NOMO-1 (cell line): ENCODE measurements around the gene CDH23.

Experiments
- DNase-seq, 2 experiments: peaks; one replicate each; lab custom pipeline; 2025; ENCODE audit not compliant: unreplicated experiment in 2 of 2; lab: John Stamatoyannopoulos, UW

Gene CDH23

DNA sequence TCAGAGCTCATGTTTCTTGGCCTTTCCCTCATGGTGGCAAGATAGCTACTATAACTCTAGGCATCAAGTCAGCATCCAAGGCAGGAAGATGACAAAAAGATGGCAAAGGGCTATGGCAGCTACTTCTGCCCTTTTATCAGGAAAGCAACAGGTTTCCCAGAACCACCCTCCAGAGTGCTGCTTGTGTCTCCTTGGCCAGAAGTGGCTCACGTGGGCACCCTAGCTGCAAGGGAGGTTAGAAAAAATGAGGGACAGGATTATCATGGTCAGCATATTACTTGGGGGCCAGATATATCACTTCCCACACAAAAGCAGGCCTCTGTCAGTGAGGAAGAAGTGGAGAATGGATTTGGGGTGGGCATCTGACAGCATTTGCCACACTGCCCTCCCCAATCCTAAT is 347.1 kb downstream of the CDH23 start:
- DNase-seq: no peak

DNA sequence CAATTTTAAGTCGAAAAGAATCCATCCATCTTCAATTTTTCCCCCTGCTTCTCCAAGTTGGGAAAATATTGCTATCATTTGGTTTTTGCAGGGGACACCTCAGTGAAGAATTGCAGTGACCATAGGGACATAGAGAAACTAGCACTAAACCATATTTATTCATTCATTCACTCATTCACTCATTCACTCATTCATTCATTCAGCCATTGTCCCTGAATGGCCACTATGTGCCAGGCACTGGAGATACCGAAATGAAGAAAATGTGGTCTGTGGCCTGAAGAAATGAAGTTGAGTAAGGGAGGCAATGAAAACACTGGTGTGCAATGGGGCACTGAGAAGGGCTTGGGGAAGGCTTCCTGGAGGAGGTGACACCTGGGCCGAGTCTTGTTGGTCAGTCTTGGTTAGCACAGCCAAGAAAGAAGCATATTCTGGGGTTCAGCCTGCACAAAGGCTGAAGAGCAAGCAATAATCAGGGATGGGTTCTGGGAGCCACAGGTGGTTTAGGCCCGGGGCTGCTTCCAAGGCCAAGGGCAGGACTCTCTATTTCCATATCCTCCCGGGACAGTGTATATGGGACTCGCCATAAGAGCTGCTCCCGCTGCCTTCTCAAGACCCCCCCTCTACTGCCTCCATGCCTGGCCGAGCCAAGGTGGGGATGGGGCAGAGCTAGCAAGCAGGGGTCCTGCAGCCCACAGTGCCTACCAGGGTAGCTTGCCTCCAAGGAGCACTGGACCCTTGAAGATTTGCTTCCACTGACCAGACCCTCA is 348.4 kb downstream of the CDH23 start:
- DNase-seq: no peak

DNA sequence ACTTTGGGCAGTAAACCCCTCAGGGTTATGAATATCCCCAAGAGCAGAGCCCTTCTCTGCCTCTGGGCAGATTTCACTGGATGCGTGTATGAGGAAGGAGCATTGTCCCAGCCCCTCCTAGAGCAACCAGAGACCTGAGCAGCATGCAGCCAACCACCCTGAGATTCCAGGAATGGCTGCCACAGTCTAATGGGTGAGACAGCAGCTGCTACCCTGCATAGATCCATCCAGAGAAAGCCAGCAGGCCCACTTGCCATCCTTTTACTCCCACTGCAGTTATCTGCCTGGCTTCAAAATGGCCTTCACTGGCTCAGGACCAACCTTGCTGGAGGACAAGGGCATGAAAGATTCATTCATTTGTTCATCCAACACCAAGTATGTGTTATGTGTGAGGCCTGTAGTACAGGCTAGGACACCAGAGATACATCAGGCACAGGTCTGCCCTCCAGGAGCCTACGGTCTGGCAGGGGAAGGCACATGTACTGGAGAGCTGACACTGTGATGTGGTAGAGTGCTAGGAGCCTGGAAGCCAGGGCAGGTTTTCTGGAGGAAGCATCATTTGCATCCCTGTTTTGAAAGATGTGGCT is 349.0 kb downstream of the CDH23 start:
- peak in 1 of 2 experiments; percentile 12 for DNase-seq

DNA sequence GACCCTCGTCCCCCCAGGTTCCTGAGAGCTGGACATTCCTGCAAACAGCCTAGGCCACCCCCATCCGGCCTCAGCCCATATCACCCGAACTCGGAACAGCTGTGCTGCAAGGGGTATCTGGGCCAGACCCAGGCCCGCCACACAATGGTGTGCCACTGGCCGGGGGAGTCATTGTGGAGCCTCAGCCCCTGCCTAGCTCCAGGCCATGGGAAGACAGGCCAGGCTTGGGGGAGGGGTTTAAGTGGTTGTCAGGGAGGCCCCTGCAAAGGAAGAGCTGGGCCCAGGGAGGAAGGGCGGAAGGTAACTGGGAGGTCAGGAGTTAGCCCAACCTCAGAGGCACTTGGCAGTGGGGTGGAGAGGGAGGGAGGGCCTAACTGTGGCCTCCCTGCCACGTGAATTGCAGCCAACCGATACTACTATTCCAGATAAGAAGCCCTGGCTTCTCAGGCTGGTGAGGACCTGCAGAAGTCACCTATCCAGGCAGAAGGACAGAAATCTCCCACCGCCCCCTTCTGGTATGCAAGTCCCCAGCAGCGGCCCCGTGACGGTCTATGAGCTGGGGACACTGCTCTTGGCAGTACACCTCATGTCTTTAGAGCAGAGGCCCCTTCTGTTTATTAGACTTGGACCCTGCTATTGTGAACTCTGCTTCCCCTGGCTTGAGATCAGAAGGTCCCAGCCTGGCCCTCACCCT is 349.8 kb downstream of the CDH23 start:
- peak; percentile 72 to 86 for DNase-seq

GRCh38 chr10:71747039-71747531 is 350.4 kb downstream of the CDH23 start:
- no peak for DNase-seq

- DNase-seq: peak; percentile 82 to 87
Observed at GRCh38 chr10:71747551-71748523, 351.1 kb downstream of the CDH23 start.

- peak; percentile 98 to 99 for DNase-seq
Observed at GRCh38 chr10:71748671-71749191, 352.0 kb downstream of the CDH23 start.

DNA sequence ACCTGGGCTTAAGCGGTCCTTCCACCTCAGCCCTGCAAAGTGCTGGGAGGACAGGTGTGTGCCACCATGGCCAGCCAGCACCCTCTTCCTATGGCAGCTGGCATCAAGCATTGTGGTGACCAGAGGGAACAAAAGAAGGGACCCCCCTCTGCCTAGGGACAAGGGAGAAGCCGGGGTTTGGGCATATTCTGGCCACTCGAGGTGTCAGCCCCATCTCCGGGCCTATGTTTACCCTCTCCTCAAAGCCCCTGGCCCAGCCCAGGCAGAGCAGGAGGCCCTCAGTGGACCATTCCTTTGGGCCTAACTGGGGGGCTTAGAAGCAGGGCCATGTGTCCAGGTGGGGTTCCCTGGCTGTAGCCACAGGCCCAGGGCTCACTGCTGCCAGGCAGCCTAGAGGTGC is 352.7 kb downstream of the CDH23 start:
- no peak for DNase-seq

DNA sequence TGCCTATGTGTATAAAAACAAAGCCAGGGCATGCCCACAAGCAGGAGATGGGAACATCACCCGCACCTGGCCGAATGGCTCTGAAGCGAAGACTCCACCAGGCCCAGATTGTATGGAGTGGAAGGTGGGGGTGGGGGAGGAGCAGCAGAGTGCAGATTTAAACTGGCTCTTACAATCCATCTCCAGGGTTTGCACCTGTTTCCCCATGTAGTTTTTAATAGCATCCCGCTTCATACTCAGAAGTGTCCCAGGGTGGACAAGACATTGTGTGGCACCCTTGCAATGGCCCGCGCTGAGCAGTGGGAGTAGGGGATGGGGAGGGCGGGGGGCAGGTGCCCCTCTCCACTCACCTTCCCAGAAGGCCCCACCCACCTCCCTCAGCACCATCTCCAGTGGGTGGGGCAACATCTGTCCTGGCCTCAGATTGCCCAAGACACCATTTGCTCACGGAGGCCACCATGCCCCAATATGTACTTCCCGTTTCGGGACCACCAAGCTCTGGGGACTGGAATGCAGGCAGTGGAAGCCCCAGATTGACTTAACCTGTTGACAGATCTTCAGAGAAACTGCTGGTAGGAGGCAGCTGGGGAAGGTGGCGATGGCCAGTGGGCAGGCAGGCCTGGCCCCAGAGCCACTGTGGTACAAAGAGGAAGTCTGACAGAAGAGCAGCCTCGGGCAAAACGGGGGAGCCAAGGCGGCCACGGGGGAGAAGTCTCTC is 353.6 kb downstream of the CDH23 start:
- peak; percentile 80 to 93 for DNase-seq

DNA sequence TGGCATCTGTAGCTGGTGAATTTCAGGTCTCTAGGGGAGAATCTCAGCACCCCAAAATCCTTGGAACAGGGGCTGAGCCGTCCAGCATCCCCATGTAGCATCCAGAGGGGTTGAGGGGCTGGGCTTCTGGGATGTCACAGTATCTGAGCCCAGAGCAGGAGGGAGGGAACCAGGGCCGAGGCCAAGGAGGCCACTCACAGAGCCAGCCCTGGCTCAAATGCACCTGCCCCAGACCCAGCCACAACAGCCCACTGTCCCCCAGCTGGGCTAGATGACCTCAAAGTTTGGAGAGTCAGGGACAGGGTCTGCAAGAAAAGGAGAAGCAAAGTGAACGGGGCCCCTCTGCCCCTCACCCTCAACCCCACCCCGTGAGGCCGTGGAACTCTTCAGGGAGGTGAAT is 354.3 kb downstream of the CDH23 start:
- no peak for DNase-seq

DNA sequence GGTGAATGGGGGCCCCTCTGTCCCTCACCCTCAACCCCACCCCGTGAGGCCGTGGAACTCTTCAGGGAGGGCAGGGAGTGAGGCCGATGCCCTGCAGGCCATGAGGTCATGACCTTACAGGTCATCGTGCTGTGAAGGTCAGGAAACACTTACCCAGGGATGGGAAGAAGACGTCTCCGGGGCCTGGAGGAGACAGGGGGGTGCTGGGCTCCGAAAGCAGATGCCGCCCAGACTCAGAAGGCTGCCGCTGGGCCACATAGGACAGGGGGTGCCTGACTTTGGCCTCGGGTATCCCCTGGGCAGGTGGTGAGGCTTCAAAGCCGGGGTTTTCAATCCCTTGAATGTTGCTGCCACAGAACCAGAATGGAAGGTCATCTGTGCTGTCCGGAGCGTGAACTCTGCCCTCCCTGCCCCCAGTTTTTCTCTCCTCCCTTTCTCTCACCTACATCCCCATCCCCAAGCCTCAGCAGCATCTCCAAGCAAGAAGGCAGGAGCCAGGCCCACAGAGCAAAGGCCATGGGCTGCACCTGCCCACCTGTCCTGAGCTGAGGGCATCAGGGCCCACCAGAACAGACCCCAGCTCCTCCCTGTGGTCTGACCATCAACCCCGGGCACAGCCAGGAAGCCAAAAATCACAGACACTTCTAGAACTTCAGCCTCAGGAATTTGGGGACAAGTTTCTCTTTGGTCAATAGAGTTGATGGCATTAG is 354.9 kb downstream of the CDH23 start:
- no peak for DNase-seq

GRCh38 chr10:71752391-71753090 is 355.8 kb downstream of the CDH23 start:
- DNase-seq: no peak

GRCh38 chr10:71753091-71753959 is 356.6 kb downstream of the CDH23 start:
- peak; percentile 97 for DNase-seq

GRCh38 chr10:71753960-71754505 is 357.3 kb downstream of the CDH23 start:
- DNase-seq: no peak

GRCh38 chr10:71754562-71754961 is 357.8 kb downstream of the CDH23 start:
- peak; percentile 48 to 71 for DNase-seq

- no peak for DNase-seq
Observed at GRCh38 chr10:71755179-71755879, 358.6 kb downstream of the CDH23 start.
